PC-3 (cell line): Measurements from ENCODE around the gene CYRIA. TPM values are rescaled to one million over a fixed set of nuclear protein-coding genes. Genes with fewer than 3 reads are reported as not detected.

Source experiments
- ATAC-seq: fragments of 200-7000 bp; cut with Tn5 transposase; 2 replicates; pipeline ENCODE4 v1.9.1; 2020; ENCODE audit warnings: mild to moderate bottlenecking, moderate library complexity
- BruUV-seq: library from RNA; stranded (reverse); fragments of 400-500 nt; replicated peaks from 2 replicates; lab custom pipeline; 2021; lab: Mats Ljungman, UMichigan
- CTCF ChIA-PET: fragments of 300-600 bp; sonication (Branson Sonifier 250); formaldehyde crosslinking; loops from one replicate; lab custom pipeline; 2022; ENCODE audit warnings: antibody characterized with exemption; lab: Charles Lee
- POLR2A ChIA-PET: fragments of 300-600 bp; sonication (Branson Sonifier 250); formaldehyde crosslinking; loops from one replicate; lab custom pipeline; 2022; ENCODE audit warnings: antibody characterized with exemption; ENCODE audit not compliant: unreplicated experiment; lab: Charles Lee
- DNase-seq: peaks from one replicate; pipeline ENCODE4 v3.0.0-alpha.2; 2015
- H2AFZ ChIP-seq: fragments of 300-600 bp; sonication (generic); 2 replicates; pipeline ENCODE4 v1.6.0; 2016; ENCODE audit warnings: antibody characterized with exemption, low read length
- H3F3A ChIP-seq: fragments of 300-600 bp; sonication (generic); one replicate; pipeline ENCODE4 v1.6.0; 2017; ENCODE audit warnings: antibody characterized with exemption, low read length, control low read depth, mild to moderate bottlenecking; ENCODE audit not compliant: unreplicated experiment
- H3K27ac ChIP-seq: fragments of 300-600 bp; sonication (generic); 2 replicates; pipeline ENCODE4 v1.5.1; 2016; ENCODE audit warnings: mild to moderate bottlenecking, low read length
- H3K27me3 ChIP-seq: fragments of 300-600 bp; sonication (generic); 2 replicates; pipeline ENCODE4 v1.6.1; 2016; ENCODE audit warnings: low read length, mixed read lengths
- H3K36me3 ChIP-seq: fragments of 300-600 bp; sonication (generic); 2 replicates; pipeline ENCODE4 v1.6.1; 2016; ENCODE audit warnings: low read depth, mixed run types, low read length, mixed read lengths
- H3K4me1 ChIP-seq: fragments of 300-600 bp; sonication (generic); 2 replicates; pipeline ENCODE4 v1.5.1; 2016; ENCODE audit warnings: low read length; ENCODE audit not compliant: insufficient read depth
- H3K4me2 ChIP-seq: fragments of 300-600 bp; sonication (generic); 2 replicates; pipeline ENCODE4 v1.6.0; 2016; ENCODE audit warnings: low read length
- H3K4me3 ChIP-seq: fragments of 300-600 bp; sonication (generic); 2 replicates; pipeline ENCODE4 v1.5.1; 2016; ENCODE audit warnings: mild to moderate bottlenecking, low read length, mixed read lengths
- H3K79me2 ChIP-seq: fragments of 300-600 bp; sonication (generic); 2 replicates; pipeline ENCODE4 v1.6.1; 2017; ENCODE audit warnings: low read length, mixed read lengths
- H3K9ac ChIP-seq: fragments of 300-600 bp; sonication (generic); 2 replicates; pipeline ENCODE4 v1.6.0; 2016; ENCODE audit warnings: mild to moderate bottlenecking, low read length
- H3K9me2 ChIP-seq: fragments of 300-600 bp; sonication (generic); replicated peaks from 2 replicates; pipeline ENCODE4 v1.6.1; 2016; ENCODE audit warnings: mixed run types, low read length, mixed read lengths
- H3K9me3 ChIP-seq: fragments of 300-600 bp; sonication (generic); 2 replicates; pipeline ENCODE4 v1.6.1; 2016; ENCODE audit warnings: low read length, mixed read lengths
- H4K20me1 ChIP-seq: fragments of 300-600 bp; sonication (generic); 2 replicates; pipeline ENCODE4 v1.6.1; 2016; ENCODE audit warnings: low read length, mixed read lengths
- EZH2 ChIP-seq: fragments of 300-600 bp; sonication (generic); IDR thresholded peaks from one replicate; pipeline ENCODE4 v1.6.1; 2017; ENCODE audit warnings: antibody characterized with exemption, mild to moderate bottlenecking, low read length; ENCODE audit not compliant: unreplicated experiment
- EZH2phosphoT487 ChIP-seq: fragments of 300-600 bp; sonication (generic); IDR thresholded peaks from 2 replicates; pipeline ENCODE4 v1.6.1; 2018; ENCODE audit warnings: mild to moderate bottlenecking, antibody characterized with exemption, low read length, borderline replicate concordance
- intact Hi-C: fragments of 100-400 bp; cut with micrococcal nuclease; formaldehyde crosslinking; loops from 2 replicates; pipeline ENCODE4 v1.9.0; 2023
- total RNA-seq: library from RNA; depleted of rRNA; stranded (reverse); fragments of >200 nt; gene quantifications from 2 replicates; pipeline ENCODE4 v1.2.3, GENCODE V29; 2014
- TF ChIP-seq, protein P1 (sequence below): fragments of 300-600 bp; sonication (generic); conservative IDR thresholded peaks from 2 replicates; pipeline ENCODE4 v1.5.1; 2017; ENCODE audit warnings: antibody characterized with exemption, low read depth, mild to moderate bottlenecking, low read length

Gene CYRIA
- total RNA-seq, 1 experiment from 2014 or later, result 0.15 TPM

- no peak for ATAC-seq
- no peak overlapping the region for H2AFZ ChIP-seq
- H3K9me2 ChIP-seq, result no peaks in the 10 kb centered on the region
Measured at GRCh38 chr2:16625201-16625729, 40.4 kb downstream of the CYRIA start.

DNA sequence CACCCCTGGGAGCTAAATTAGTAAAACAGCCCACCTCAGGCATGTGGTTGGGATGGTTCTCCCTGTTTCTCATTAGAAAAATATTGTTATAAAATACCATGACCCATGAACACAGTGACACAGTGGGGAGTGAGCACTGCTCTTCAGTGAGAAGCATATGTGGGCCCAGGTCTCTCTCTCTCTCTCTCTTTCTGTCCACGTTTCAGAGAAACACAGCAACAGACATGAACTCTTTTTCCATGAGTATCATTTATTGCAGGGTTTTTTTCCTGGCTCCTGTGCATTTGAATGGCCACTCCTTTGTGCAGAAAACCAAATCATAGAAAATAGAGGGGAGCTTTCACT lies 41.2 kb downstream of the CYRIA start:
- CTCF ChIA-PET, result no interaction called here
- TF ChIP-seq EZH2 (no peak), EZH2phosphoT487 (no peak)
- TF ChIP-seq, protein P1, sequence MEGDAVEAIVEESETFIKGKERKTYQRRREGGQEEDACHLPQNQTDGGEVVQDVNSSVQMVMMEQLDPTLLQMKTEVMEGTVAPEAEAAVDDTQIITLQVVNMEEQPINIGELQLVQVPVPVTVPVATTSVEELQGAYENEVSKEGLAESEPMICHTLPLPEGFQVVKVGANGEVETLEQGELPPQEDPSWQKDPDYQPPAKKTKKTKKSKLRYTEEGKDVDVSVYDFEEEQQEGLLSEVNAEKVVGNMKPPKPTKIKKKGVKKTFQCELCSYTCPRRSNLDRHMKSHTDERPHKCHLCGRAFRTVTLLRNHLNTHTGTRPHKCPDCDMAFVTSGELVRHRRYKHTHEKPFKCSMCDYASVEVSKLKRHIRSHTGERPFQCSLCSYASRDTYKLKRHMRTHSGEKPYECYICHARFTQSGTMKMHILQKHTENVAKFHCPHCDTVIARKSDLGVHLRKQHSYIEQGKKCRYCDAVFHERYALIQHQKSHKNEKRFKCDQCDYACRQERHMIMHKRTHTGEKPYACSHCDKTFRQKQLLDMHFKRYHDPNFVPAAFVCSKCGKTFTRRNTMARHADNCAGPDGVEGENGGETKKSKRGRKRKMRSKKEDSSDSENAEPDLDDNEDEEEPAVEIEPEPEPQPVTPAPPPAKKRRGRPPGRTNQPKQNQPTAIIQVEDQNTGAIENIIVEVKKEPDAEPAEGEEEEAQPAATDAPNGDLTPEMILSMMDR, result no peak
- intact Hi-C loops, result no loop called here
- Histone ChIP-seq H3K9ac (no peak overlapping the region), H3F3A (no peaks in the 10 kb centered on the region), H2AFZ (no peak overlapping the region), H3K36me3 (no peaks in the 10 kb centered on the region), H3K4me2 (no peak overlapping the region), H3K79me2 (no peaks in the 10 kb centered on the region), H3K9me2 (no peaks in the 10 kb centered on the region), H3K27ac (no peak overlapping the region), H3K9me3 (no peaks in the 10 kb centered on the region), H3K4me1 (no peaks in the 10 kb centered on the region), H3K27me3 (no peaks in the 10 kb centered on the region), H4K20me1 (no peaks in the 10 kb centered on the region), H3K4me3 (no peak overlapping the region)
- ATAC-seq (no peak), DNase-seq (no peak)
- POLR2A ChIA-PET, result no interaction called here
- BruUV-seq, result no TSS peak

More at GRCh38 chr2:16625201-16625729, 40.4 kb downstream of the CYRIA start:
- H3K4me1 ChIP-seq, result no peaks in the 10 kb centered on the region
- H3K36me3 ChIP-seq, result no peaks in the 10 kb centered on the region
- intact Hi-C loops, result no loop called here
- H3K9ac ChIP-seq, result no peak overlapping the region
- H3K79me2 ChIP-seq, result no peaks in the 10 kb centered on the region
- no peak overlapping the region for H3K4me2 ChIP-seq
- ChIA-PET POLR2A (no interaction called here), CTCF (no interaction called here)
- no peaks in the 10 kb centered on the region for H3K27me3 ChIP-seq
- no peak overlapping the region for H3K4me3 ChIP-seq
- no peak for DNase-seq
- BruUV-seq, result no TSS peak
- TF ChIP-seq EZH2, result no peak
- TF ChIP-seq, protein P1, result no peak
- TF ChIP-seq EZH2phosphoT487, result no peak
- no peaks in the 10 kb centered on the region for H3F3A ChIP-seq
- no peak overlapping the region for H3K27ac ChIP-seq
- no peaks in the 10 kb centered on the region for H3K9me3 ChIP-seq
- no peaks in the 10 kb centered on the region for H4K20me1 ChIP-seq

DNA sequence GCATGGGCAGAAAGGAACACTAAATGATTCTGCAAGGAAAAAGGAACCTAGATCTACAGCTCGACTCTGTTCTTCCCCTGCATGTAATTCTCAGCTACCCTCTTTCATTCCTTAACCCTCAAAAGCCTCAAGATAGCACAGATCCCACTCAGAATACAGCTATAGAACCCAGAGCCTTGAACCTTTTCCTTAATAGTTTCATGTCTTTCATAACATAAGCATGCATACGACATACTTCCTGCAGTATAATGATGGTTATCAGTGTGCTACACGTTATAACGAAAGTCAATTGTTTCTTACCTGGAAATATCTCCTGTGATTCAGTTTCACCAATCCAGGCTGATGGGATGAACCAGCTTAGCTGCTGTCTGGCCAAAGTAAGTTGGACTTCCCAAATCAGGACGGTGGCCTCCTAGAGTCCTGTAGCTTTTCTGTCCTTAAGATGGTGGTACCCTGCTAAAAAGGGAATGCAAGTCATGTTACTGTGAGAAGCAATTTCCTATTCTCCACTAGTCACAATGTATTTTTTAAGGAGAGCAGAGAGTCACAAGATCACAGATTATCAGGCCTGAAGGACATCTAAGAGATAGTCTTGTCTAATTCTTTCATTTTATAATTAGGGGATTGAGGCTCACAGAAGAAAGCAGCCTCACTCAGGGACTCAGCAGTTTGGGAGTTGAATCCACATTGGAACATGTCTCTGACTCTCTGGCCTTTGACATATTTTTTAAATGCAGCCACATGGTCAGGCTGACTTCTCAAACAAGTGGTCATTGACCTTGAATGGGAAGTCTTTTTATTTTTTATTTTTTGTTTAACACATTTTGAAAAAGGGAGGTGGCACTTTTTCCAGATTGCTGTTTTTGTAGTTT lies 41.8 kb downstream of the CYRIA start:
- POLR2A ChIA-PET, result no interaction called here
- no TSS peak for BruUV-seq
- Histone ChIP-seq H3K4me1 (no peaks in the 10 kb centered on the region), H3K79me2 (no peaks in the 10 kb centered on the region), H3K36me3 (no peaks in the 10 kb centered on the region), H3K27me3 (no peaks in the 10 kb centered on the region), H3F3A (no peaks in the 10 kb centered on the region), H3K4me3 (no peak overlapping the region), H3K9me2 (no peaks in the 10 kb centered on the region), H3K4me2 (no peak overlapping the region), H4K20me1 (no peaks in the 10 kb centered on the region), H3K9me3 (no peaks in the 10 kb centered on the region), H2AFZ (no peak overlapping the region), H3K27ac (no peak overlapping the region), H3K9ac (no peak overlapping the region)
- ATAC-seq, result no peak
- intact Hi-C loops, result no loop called here
- CTCF ChIA-PET, result no interaction called here
- no peak for TF ChIP-seq EZH2
- TF ChIP-seq, protein P1, result no peak
- TF ChIP-seq EZH2phosphoT487, result no peak
- DNase-seq, result no peak
